Hepatocyte (in vitro differentiated cells): ENCODE data around the gene UTS2R.
"Not testable (repeated sequence)": the region's sequence is repeated elsewhere in the genome, so short reads cannot be mapped to it uniquely, and the experiment has no call there.

ENCODE experiments used
- EZH2phosphoT487 ChIP-seq: fragments of 200-600 bp; sonication (generic); IDR thresholded peaks from one replicate; pipeline ENCODE4 v1.6.1; 2018; ENCODE audit warnings: antibody characterized with exemption, mild to moderate bottlenecking, low read depth, moderate library complexity; ENCODE audit not compliant: unreplicated experiment, severe bottlenecking
- TF ChIP-seq, protein P1 (sequence below): fragments of 200-600 bp; sonication (generic); IDR thresholded peaks from 2 replicates; pipeline ENCODE4 v1.5.1; 2016; ENCODE audit warnings: antibody characterized with exemption, mild to moderate bottlenecking; ENCODE audit not compliant: poor library complexity

DNA sequence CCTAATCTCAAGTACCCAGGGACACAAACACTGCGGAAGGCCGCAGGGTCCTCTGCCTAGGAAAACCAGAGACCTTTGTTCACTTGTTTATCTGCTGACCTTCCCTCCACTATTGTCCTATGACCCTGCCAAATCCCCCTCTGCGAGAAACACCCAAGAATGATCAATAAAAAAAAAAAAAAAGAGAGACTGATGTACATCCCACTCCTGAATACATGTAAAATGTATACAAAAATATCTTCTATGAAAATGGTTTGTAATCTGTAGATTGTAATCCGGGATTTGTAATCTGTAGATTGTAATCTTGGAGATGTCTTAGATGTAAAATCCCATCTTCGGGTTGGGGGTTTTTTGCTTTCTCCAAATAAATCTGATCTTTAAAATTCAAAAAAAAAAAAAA, 5.7 kb downstream of the UTS2R start:
- TF ChIP-seq, protein P1, sequence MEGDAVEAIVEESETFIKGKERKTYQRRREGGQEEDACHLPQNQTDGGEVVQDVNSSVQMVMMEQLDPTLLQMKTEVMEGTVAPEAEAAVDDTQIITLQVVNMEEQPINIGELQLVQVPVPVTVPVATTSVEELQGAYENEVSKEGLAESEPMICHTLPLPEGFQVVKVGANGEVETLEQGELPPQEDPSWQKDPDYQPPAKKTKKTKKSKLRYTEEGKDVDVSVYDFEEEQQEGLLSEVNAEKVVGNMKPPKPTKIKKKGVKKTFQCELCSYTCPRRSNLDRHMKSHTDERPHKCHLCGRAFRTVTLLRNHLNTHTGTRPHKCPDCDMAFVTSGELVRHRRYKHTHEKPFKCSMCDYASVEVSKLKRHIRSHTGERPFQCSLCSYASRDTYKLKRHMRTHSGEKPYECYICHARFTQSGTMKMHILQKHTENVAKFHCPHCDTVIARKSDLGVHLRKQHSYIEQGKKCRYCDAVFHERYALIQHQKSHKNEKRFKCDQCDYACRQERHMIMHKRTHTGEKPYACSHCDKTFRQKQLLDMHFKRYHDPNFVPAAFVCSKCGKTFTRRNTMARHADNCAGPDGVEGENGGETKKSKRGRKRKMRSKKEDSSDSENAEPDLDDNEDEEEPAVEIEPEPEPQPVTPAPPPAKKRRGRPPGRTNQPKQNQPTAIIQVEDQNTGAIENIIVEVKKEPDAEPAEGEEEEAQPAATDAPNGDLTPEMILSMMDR = not testable (repeated sequence)
- TF ChIP-seq EZH2phosphoT487 = not testable (repeated sequence)
